HG03135 (cell line): ENCODE results near the gene BBLN.

Source experiments
- ATAC-seq: cut with Tn5 transposase; IDR thresholded peaks from one replicate; pipeline ENCODE4 v1.9.1; 2021; ENCODE audit warnings: mild to moderate bottlenecking, moderate library complexity; ENCODE audit not compliant: unreplicated experiment

The BBLN gene

GRCh38 chr9:128144239-128145181, 15.6 kb upstream of the BBLN start:
- ATAC-seq = no peak

GRCh38 chr9:128145536-128145935, 14.5 kb upstream of the BBLN start:
- ATAC-seq = no peak

GRCh38 chr9:128145951-128146351, 14.1 kb upstream of the BBLN start:
- no peak for ATAC-seq

GRCh38 chr9:128146591-128147120, 13.4 kb upstream of the BBLN start:
- no peak for ATAC-seq

- ATAC-seq = no peak
These were observed 11.5 kb upstream of the BBLN start for GRCh38 chr9:128148509-128149000.

GRCh38 chr9:128149001-128149701, 10.9 kb upstream of the BBLN start, which contains the start of gene LCN2:
TSS of gene LCN2 (plus strand) at chr9:128149453. CDS start at chr9:128149526, 73 bp downstream.
- ATAC-seq = no peak

- ATAC-seq = no peak
These were observed 10.0 kb upstream of the BBLN start for GRCh38 chr9:128149951-128150593.

GRCh38 chr9:128150594-128151308, 9.3 kb upstream of the BBLN start:
- no peak for ATAC-seq

- ATAC-seq = no peak
These were observed 8.5 kb upstream of the BBLN start for GRCh38 chr9:128151309-128152132.

- no peak for ATAC-seq
These were observed 7.7 kb upstream of the BBLN start for GRCh38 chr9:128152133-128153059.

GRCh38 chr9:128153060-128153946, 6.8 kb upstream of the BBLN start:
- ATAC-seq = no peak

GRCh38 chr9:128153947-128154695, 5.9 kb upstream of the BBLN start:
- ATAC-seq = no peak

GRCh38 chr9:128155736-128156500, 4.1 kb upstream of the BBLN start:
- ATAC-seq = no peak

GRCh38 chr9:128159522-128159783, 612 bp upstream of the BBLN start:
- ATAC-seq = no peak

- ATAC-seq = peak; percentile 12
These were observed 530 bp downstream of the BBLN start for GRCh38 chr9:128160603-128160987.

GRCh38 chr9:128161215-128161902, 1.3 kb downstream of the BBLN start:
- no peak for ATAC-seq
